Measurements from ENCODE around the gene GXYLT2.

GXYLT2 gene

GRCh38 chr3:72982609-72983366 lies 94.9 kb downstream of the GXYLT2 start:
- no peak for DNase-seq (ENCODE audit: extremely low spot score)
- CTCF ChIA-PET = interaction anchor here (1.4 to 2.2 kb wide), 4 partner anchors 9 to 17 kb away, joined by 3 to 8 read pairs (median 4); partner anchors contain the start of gene PPP4R2
- POLR2A ChIA-PET = no interaction called here
- TF ChIP-seq CTCF (IDR thresholded peaks at IDR 0.05; ENCODE audit: control extremely low read depth, extremely low read depth, low read depth, missing control alignments) = no peak

- POLR2A ChIA-PET = no interaction called here
- DNase-seq (ENCODE audit: extremely low spot score) = no peak
- TF ChIP-seq CTCF (IDR thresholded peaks at IDR 0.05; ENCODE audit: control extremely low read depth, extremely low read depth, low read depth, missing control alignments) = no peak
- CTCF ChIA-PET = interaction anchor here (0.7 kb wide), 1 partner anchor 10 kb away, joined by 4 read pairs; the partner anchor contains the start of gene PPP4R2
Observed at GRCh38 chr3:72985576-72985975, 97.7 kb downstream of the GXYLT2 start.

- ChIA-PET CTCF (interaction anchor here (1.2 to 1.6 kb wide), 2 partner anchors 11 to 15 kb away, joined by 4 read pairs; no protein-coding TSS in a partner anchor), POLR2A (no interaction called here)
- no peak for DNase-seq (ENCODE audit: extremely low spot score)
- no peak for TF ChIP-seq CTCF (IDR thresholded peaks at IDR 0.05; ENCODE audit: control extremely low read depth, extremely low read depth, low read depth, missing control alignments)
Observed at GRCh38 chr3:72990701-72991395, 103.0 kb downstream of the GXYLT2 start.

GRCh38 chr3:72991522-72991921 lies 103.7 kb downstream of the GXYLT2 start:
- CTCF ChIA-PET = interaction anchor here (1.1 to 1.6 kb wide), 4 partner anchors 10 to 18 kb away, joined by 3 to 4 read pairs (median 4); no protein-coding TSS in a partner anchor
- POLR2A ChIA-PET = no interaction called here
- DNase-seq (ENCODE audit: extremely low spot score) = no peak
- no peak for TF ChIP-seq CTCF (IDR thresholded peaks at IDR 0.05; ENCODE audit: control extremely low read depth, extremely low read depth, low read depth, missing control alignments)

GRCh38 chr3:72993391-72993790 lies 105.5 kb downstream of the GXYLT2 start:
- CTCF ChIA-PET = interaction anchor here (1.2 to 3.0 kb wide), 4 partner anchors 10 to 63 kb away, joined by 3 to 8 read pairs (median 6); no protein-coding TSS in a partner anchor
- POLR2A ChIA-PET = no interaction called here
- no peak for TF ChIP-seq CTCF (IDR thresholded peaks at IDR 0.05; ENCODE audit: control extremely low read depth, extremely low read depth, low read depth, missing control alignments)
- DNase-seq (ENCODE audit: extremely low spot score) = no peak

GRCh38 chr3:72995337-72995736 lies 107.5 kb downstream of the GXYLT2 start:
- CTCF ChIA-PET = interaction anchor here (2.0 to 3.0 kb wide), 2 partner anchors 10 to 61 kb away, joined by 4 to 8 read pairs; no protein-coding TSS in a partner anchor
- TF ChIP-seq CTCF (IDR thresholded peaks at IDR 0.05; ENCODE audit: control extremely low read depth, extremely low read depth, low read depth, missing control alignments) = no peak
- POLR2A ChIA-PET = no interaction called here
- DNase-seq (ENCODE audit: extremely low spot score) = no peak
